Limb (tissue), 2 donors: ENCODE results near the gene UQCC5.
"Not testable (repeated sequence)": the region's sequence is repeated elsewhere in the genome, so short reads cannot be mapped to it uniquely, and the experiment has no call there.

Experiments used
- DNase-seq, 2 donors: peaks; one replicate each; pipeline ENCODE4 v3.0.0-alpha.2; 2016; ENCODE audit errors: extremely low spot score in 2 of 2

UQCC5 gene

DNA sequence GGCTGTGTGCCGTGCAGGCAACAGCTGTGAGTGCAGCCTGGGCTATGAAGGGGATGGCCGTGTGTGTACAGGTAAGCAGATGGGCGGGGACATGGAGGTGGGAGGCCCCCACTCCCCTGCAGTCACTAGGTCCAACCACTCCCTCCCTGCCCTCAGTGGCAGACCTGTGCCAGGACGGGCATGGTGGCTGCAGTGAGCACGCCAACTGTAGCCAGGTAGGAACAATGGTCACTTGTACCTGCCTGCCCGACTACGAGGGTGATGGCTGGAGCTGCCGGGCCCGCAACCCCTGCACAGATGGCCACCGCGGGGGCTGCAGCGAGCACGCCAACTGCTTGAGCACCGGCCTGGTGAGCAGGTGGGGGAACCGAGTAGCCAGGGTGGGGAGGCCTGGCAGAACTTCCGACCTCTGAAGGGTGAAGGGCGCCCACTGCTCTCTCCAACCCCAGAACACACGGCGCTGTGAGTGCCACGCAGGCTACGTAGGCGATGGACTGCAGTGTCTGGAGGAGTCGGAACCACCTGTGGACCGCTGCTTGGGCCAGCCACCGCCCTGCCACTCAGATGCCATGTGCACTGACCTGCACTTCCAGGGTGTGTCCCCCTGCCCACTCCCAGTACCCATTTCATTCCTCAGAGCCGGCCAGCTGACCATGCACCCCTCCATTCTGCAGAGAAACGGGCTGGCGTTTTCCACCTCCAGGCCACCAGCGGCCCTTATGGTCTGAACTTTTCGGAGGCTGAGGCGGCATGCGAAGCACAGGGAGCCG lies 14.3 kb upstream of the UQCC5 start:
- no peak for DNase-seq

DNA sequence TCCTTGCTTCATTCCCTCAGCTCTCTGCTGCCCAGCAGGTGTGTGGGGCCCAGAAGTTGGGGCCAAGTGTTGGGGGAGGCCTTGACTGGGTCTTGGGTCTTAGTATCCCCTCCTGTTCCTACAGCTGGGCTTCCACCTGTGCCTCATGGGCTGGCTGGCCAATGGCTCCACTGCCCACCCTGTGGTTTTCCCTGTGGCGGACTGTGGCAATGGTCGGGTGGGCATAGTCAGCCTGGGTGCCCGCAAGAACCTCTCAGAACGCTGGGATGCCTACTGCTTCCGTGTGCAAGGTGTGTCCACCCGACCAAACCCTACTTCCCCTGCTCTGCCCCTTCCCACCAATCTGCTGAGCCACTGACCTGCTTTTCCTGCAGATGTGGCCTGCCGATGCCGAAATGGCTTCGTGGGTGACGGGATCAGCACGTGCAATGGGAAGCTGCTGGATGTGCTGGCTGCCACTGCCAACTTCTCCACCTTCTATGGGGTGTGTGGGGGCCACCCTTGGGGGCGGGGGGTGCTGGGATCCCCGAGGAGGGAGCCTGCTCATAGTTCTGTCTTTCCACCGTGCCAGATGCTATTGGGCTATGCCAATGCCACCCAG lies 13.7 kb upstream of the UQCC5 start:
- DNase-seq, result no peak

DNA sequence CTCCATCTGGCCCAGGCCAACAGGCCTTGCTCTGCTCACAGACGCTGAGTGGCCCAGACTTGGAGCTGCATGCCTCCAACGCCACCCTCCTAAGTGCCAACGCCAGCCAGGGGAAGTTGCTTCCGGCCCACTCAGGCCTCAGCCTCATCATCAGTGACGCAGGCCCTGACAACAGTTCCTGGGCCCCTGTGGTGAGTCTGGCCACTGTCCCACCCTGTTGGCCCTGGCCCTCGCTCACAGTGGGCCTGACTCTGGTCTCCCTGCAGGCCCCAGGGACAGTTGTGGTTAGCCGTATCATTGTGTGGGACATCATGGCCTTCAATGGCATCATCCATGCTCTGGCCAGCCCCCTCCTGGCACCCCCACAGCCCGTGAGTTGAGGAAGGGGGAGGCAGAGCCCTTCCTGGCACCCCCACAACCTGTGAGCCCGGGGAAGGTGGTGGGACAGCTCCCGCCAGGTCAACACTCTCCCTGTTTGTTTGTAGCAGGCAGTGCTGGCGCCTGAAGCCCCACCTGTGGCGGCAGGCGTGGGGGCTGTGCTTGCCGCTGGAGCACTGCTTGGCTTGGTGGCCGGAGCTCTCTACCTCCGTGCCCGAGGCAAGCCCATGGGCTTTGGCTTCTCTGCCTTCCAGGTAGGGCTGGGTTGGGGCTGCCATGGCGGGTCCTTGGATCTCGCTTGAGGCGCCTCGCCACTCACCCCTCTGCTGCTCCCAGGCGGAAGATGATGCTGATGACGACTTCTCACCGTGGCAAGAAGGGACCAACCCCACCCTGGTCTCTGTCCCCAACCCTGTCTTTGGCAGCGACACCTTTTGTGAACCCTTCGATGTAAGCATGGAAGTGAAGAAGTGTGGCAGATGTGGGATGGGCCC lies 12.8 kb upstream of the UQCC5 start:
- DNase-seq, result no peak

DNA sequence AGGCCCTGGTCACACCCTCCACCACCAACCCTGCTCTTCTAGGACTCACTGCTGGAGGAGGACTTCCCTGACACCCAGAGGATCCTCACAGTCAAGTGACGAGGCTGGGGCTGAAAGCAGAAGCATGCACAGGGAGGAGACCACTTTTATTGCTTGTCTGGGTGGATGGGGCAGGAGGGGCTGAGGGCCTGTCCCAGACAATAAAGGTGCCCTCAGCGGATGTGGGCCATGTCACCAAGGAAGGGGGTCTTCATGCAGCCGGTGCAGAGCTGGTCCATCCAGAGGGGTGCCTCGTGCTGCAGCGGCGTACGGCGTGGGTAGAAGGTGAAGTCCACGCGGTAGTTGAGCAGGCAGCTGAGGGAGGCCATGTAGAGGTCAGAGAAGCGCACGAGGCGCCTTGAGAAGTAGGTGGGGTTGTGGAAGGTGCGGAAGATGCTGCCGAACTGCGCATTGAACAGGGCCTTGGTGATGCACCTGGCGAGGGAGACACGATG lies 12.1 kb upstream of the UQCC5 start:
- DNase-seq, result no peak

DNA sequence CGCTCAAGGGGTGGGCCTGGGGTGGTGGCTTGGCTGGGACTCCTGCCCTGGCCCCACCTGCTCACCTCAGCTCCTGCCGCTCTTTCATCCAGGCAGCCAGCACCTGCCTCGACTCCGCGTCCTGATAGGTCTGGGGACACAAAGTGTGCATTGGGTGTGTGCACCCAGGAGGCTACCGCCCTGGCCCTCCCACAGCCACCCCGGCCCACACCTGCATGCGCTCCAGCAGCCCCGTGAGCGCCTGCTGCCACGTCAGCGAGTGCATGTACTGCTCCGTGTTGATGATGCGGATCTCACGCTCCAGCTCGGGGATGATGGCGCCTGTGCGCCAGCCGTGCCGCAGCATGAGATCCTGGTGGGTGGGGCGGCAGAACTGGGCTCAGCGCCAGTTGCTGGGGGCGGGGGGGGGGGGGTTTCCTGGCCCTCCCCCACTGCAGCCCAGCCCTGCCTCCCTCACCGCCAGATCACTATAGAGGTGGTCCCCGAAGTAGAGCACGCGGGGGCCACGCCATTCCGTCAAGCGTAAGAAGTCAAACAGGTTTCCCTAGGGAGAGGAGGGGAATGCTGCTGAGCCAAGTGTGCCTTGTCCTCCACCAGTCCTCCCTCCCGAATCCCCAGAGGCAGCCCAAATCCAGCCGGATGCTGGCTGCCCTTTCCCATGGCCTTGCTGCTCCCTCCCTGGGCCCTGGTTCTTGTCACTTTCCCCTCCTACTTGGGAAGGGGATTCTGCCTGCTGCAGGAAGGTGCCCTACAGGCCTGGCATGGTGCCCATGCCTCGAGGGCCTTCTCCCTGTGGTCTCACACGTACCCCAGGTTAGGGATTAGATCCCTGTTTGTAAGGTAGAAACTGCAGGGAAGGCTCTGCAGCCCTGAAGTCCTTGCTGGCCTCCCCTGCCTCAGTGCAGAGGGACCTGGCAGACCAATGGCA lies 11.4 kb upstream of the UQCC5 start:
- DNase-seq, result no peak

DNA sequence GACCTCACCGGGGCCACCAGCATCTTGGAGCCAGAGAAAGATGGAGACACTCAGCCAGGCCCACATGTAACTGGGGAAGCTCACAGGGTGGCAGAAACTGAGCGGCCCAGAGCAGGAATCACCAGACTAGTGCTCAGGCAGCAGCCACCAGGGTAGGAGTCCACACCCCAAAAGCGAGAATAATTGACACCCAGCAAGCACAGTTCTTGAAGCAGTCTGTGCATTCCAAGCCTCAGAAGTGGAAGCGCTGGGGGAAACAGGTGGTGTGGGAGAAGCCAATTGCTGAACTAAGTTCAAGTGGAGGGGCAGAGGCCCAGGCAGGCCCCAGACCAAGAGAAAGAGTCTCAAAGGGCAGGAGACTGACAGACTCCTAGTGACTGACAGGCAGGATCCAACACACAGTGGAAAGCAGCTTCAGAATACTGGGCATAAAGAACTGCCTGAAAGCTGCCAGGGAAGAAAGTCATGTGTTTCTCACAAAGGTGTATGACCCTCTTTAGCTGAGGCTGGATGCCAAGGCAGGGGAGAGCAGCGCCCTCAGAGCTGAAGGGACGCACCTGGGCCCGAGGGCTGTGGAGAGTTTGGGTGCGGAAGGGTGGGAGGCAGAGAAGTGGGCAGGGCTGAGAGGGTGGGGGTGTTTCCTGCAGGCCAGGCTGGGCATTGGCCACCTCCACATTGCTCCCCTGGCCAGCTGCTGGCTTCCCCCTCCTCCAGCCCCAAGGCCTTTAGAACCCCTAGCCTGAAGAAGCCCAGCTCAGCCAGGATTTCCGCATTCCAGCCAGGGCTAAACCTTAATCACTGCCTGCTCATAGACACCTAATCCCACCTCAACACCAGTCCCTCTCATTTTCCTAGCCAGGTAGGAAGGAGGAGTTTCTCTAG lies 10.5 kb upstream of the UQCC5 start:
- DNase-seq, result no peak

DNA sequence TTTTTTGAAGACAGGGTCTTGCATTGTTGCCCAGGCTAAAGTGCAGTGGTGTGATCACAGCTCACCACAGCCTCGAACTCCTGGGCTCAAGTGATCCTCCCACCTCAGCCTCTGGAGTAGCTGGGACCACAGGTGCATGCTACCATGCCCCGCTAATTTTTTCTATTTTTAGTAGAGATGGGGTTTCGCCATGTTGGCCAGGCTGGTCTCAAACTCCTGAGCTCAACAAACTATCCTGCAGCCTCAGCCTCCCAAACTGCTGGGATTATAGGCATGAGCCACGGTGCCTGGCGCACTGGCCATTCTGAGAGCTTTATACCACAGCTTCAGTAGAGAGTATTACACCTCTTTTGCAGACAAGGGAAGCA lies 9.8 kb upstream of the UQCC5 start:
- DNase-seq, result not testable (repeated sequence)

DNA sequence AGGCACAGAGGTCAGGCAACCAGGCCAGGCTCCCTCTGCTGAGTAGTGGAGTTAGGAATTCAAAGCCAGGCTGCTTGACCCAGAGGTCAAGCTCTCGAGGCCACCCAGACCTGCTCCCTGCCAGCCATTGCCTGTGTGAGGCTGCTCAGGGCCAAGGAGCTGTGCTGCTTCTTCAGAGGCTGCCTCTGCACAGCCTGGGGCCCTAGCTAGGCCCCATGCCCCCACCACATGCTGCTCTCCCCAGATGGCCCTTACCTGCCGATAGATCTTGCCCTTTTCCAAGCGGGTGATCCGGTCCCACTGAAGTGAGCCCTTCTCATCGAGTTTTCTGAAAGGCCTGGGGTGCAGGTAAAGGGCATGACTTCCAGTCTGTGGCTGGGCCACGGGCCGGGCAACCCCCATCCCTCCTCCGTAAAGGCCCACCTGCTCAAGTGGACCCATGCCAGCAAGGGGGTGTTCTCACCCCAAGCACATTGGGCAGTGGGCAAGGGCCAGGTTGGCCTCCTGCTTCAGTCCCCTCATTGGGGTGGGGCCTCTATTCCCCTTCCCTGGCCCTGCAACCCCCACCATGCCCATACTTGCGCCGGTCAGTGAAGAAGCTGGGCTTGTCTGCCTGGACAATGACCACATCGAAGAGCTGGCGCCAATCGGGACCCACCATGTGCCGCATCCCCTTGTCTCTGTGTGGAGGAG lies 9.2 kb upstream of the UQCC5 start:
- DNase-seq, result no peak

DNA sequence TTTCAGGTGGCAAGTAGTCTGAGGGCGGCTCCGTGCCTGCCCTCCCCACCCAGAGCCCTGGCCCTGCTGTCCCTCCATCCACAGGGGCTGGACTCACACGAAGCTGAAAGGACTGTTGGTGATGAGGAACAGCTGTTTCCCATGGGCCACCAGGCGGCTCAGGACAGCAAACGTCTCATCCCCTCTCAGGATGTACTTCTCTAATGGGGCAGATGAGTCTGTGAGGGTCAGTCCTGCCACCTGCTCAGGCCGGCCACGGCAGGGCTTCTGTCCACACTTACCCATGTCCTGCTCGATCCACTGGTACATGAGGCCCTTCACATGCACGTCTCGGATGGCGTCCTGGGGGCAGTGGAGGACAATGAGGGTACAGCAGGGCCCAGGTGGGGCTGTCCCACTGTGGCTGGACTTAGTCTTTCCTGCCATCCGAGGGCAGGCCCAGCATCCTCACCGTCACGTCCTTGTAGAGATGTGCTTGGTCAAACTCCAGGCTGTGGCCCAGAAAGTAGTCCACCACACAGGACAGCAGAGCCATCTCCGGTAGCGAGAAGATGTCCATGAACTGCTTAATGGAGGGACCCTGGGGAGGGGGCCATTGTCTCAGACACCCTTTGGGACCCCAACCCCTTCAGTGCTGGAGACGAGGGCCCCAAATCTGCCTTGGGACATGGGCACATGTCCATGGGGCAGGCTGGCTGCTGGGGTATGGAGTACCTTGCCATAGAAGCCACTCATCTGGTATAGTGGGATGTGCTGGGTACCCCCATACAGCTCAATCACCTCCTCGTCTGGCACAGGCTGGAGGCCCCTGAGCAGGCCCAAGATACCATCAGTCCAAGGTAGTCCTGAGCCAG lies 8.4 kb upstream of the UQCC5 start:
- no peak for DNase-seq

DNA sequence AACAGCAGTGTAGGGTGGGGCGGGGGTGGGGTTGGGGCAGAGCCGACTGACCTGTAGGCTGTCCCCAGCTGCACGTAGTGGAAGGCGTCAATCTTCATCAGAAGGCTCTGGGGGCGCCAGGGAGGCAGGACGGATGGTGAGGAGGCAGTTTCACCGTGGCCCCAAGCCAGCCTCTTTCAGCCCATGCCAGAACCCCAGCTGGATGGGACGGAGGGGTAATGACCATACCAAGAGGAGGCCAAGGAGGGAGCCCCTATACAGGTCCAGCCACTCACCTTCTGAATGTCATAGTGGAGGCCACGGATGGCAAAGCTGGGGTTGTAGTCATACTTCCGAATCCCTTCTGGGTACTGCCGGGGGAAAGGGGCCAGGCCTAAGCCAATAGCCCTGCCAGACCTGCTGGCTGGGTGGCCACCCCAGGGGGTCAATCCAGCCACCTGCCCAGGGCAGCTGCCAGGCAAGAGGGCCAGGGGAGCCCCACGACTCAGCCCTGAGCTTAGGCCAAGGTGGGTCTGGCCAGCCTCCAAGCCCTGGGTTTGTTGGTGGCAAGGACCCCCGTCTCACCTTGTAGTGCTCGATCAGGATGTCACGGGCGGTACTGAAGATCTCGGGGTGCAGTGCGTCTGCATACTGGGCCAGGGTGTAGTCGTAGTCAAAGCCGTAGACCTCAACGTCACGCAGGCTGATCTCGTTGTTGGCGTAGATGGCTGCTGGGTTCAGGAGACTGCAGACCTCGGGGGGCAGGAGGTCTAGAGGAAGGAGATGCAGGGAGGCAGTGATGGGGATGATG lies 7.6 kb upstream of the UQCC5 start:
- DNase-seq, result no peak

DNA sequence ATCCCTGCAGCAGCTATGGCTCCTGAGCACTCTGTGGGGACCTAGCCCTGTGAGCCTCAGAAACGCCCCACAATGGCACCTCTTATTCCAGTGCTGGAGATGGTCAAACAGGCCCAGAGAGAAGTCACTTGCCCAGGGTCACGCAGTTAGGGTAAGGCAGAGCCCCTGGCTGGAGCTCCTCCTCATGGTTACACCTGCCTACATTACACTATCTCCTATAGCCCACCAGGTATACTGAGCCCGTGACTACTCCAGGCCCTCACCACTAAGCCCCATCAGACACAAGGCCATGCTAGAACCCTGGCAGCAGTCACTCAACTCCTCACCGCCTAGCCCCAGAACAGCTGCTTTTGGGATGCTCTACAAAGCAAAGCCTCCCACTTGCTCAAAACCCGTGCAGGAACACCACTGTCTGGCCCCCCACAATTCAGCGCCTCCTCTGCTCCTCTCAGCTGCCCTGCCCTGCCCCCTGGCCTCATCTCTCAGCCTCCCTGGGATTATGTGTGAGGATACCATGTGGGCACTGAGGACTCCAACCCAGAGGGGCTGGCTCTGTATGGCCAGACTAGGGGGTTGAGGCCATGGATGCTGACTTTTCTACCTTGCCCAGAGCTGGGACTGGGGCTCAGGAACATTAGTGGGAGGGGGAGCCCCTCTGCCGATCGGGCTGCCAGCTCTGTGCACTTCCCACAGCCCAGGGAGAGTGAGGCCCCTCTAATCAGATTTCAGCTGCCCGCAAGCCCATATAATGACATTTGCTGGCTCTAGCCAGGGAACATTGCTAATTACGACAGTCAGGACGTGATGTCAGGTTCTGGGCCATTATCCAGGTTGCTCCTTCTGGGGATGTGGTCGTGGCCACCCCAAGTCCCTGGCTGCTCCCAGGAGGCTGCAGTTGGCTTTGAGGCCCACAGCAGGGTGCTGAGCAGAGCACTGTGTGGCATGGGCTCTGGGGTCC lies 6.8 kb upstream of the UQCC5 start:
- DNase-seq, result peak in 1 of 2 donors; percentile 26

DNA sequence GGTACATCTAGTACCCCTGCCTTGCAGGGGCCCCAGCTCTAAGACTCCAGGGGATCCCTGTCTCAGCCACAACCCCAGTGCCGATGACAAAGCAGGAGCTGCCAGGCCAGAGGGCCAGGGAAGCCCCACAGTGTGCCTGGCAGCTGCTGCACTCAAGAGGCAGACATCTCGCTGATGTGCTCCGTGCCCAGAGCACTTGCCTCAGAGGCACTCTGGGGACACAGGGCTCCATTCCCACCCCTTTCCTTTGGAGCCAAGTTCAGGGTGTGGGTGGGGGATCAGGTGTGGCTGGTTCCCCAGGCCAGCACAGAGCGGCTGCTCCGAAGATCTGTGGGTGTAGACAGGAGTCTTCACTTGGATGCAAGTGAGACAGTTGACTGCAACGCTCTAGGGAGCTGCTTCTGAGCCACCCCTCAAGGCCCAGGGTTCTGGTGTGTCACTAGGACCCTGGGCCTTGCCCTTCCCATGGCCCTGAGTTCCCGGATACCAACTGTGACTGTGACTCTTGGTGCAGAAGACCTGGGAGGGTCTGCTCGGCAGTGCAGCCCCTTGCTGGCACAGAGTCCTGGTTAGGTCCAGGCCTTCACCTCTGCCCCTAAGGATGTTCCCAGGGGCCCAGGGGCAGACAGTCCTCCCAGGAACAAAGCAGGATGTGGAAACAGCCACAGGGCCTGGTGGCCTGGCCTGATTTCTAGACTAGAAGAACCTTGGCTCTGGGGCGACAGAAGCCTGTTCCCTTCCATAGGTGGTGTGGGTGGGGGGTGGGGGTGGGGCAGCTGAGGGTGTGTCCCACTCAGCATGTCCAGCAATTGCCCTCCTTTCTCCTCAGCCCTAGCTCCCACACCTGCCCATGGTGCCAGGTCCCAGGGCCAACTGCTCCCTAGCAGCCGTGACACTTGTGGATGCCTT lies 5.2 kb upstream of the UQCC5 start:
- DNase-seq, result peak in 1 of 2 donors; percentile 28

DNA sequence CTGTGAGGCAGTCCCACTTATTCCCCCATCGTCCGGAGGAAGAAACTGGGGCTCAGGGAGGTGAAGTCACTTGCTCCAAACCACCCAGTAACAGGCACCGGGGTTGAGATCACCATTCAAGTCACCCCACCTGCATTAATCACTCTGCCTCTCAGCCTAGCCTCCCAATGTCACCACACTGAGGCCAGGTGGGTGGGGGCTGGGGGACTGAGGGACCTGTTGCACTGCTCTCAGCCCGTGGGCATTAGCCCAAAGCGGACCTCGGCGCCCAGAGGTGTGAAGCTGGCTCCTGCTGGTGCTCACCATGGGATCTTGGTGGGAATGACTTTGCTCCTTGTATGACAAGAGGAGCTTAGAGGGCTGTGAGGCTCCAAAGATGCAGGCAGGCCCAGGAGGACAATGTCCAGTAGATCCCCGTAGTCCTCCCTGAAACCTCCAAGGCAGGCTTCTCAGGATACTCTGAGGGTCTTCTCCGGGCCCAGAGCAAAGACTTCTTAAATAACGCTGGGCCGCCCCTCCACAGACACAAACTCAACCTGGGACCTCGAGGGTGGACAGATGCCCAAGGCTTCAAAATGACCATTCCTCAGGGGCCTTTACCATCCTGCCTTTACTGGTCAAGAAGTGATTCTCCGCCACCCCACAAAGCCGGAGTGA lies 4.4 kb upstream of the UQCC5 start:
- peak in 1 of 2 donors; percentile 27 for DNase-seq

DNA sequence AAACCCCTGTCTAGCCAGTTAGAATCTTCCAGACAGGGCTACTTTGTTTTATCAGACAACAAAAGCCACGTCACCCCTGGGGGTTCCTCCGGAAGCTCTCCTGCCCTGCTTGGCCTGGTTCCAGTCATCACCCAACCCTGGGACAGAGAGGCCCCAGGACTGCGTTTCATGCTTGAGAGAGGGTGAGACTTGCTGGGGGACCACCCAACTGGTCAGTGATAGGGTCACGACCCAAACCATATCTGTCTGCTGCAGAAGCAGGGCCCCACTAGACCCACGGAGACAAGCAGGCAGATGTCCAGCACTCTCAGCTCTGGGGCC lies 3.9 kb upstream of the UQCC5 start:
- peak in 1 of 2 donors; percentile 50 for DNase-seq
